SK-N-MC (cell line): ENCODE measurements around the gene SNRNP48.

Experiments used
- EZH2 ChIP-seq: fragments of 200-600 bp; sonication (generic); IDR thresholded peaks from one replicate; pipeline ENCODE4 v1.6.1; 2017; ENCODE audit warnings: antibody characterized with exemption
- FOXP2 ChIP-seq: optimal IDR thresholded peaks from 2 replicates; pipeline ENCODE3; 2011; ENCODE audit warnings: mild to moderate bottlenecking, moderate library complexity; ENCODE audit not compliant: insufficient read depth; ENCODE audit errors: extremely low read length, control extremely low read depth
- POLR2AphosphoS5 ChIP-seq: IDR thresholded peaks from 2 replicates; pipeline ENCODE4 v1.6.1; 2012; ENCODE audit warnings: mild to moderate bottlenecking, low read depth, low read length, borderline replicate concordance

GRCh38 chr6:7649037-7649810 lies 59.2 kb downstream of the SNRNP48 start:
- TF ChIP-seq EZH2 (no peak), POLR2AphosphoS5 (no peak), FOXP2 (no peak)
